Measurements from ENCODE around the gene ZNF566.

GRCh38 chr19:36488118-36488845, 1.1 kb downstream of the ZNF566 start:
- TF ChIP-seq CTCF (IDR thresholded peaks at IDR 0.05) (no peak), POLR2A (IDR thresholded peaks at IDR 0.05; ENCODE audit: low read depth) (no peak), EP300 (IDR thresholded peaks at IDR 0.05) (no peak), POLR2AphosphoS5 (IDR thresholded peaks at IDR 0.05) (no peak)

Measured in esophagus muscularis mucosa (tissue), 4 donors.